GM18498 (cell line): ENCODE data around the gene CRYZ.
"Not testable (repeated sequence)": the region's sequence is repeated elsewhere in the genome, so short reads cannot be mapped to it uniquely, and the experiment has no call there.

ENCODE experiments used
- ATAC-seq: cut with Tn5 transposase; IDR thresholded peaks from one replicate; pipeline ENCODE4 v1.9.1; 2021; ENCODE audit warnings: mild to moderate bottlenecking, moderate library complexity; ENCODE audit not compliant: unreplicated experiment

The CRYZ gene

DNA sequence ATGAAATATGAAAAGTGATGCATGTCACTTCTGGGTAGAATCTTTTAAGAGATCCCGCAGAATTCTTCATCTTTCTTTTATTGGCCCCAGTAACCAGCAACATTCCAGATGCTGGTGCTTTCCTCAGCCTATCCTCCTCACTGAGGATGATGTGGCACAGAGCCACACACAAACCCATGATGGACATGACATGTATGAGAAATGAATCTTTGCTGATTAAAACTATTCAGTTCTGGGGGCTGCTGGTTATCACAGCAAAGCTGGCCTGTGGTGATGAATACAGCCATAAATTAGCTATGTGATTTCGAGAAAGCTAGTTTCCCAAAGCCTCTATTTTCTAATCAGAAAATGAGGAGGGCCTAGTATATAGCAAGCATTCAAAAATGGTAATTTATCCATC, 51.0 kb downstream of the CRYZ start:
- peak; percentile 18 for ATAC-seq

DNA sequence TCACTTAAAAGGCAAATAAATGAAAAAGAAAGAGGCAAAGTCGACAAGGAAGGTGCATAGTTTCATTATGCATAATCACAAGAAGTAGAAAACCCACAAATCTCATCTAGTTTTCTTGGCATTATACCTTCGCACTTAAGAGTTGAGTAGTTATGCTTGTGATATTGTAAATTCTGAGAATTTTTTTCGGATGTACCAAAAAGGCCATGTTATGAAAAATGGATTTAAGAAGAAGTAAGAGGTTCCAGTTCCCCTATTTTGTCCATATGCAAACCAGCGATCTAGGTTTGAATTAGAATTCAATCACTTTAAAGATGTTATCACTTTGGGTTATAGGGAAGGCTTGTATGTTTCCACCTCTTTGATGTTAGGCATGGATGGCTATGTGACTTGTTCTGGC, 51.4 kb downstream of the CRYZ start:
- peak; percentile 79 for ATAC-seq

DNA sequence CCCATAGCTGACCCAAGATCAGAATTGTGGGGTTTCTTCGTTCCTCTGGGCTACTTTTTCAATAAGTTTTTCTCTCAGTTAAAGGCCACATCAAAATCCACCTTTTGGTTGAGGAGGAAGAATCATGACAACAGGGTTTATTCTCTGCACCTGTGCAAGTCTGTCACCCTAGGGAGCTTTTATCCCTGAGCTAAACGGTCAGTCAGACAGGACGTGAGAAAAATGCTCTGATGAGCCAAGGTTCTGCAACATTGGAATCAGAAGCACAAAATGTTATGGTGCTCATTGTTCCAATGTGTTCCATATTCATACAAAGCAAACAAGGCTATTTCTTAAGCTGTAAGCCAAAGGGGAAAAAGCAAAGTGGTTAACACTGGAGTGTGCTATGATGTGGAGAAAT, 51.8 kb downstream of the CRYZ start:
- ATAC-seq, result peak; percentile 39

DNA sequence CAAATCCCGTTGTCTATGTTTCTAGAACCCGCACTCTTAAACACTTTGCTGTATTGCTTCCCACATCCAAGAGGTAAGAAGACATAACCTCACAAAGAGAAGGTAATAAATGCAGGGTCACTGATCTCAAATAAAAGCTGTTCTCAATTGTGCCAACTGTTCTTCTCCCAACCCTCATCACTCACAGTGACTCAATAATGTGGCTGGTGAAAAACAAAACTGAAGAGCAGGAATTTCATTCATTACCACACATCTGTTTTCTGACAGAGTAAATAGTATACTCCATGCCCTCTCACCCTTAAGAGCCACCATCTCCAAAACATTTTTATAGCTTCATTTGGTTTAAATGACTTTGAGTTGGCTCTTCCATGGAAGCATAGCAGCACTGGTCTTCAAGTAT, 53.0 kb downstream of the CRYZ start:
- ATAC-seq, result no peak

DNA sequence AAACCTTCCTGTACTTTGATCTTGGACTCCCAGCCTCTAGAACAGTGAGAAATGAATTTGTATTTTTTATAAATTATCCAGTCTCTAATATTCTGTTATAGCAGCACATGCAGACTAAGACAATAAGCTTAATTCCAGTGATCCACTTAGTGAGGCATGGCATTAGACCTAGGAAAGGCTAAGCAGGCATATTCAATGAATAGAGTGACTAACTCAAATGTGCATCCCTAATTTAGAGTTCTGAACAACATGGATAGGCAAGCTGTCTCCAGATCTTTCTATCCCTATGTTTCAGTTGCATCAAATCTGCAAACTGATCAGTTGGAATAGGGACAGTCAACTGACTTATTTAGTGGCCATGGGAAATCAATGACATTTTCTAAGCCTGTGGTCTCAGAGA, 54.9 kb downstream of the CRYZ start:
- ATAC-seq, result no peak

DNA sequence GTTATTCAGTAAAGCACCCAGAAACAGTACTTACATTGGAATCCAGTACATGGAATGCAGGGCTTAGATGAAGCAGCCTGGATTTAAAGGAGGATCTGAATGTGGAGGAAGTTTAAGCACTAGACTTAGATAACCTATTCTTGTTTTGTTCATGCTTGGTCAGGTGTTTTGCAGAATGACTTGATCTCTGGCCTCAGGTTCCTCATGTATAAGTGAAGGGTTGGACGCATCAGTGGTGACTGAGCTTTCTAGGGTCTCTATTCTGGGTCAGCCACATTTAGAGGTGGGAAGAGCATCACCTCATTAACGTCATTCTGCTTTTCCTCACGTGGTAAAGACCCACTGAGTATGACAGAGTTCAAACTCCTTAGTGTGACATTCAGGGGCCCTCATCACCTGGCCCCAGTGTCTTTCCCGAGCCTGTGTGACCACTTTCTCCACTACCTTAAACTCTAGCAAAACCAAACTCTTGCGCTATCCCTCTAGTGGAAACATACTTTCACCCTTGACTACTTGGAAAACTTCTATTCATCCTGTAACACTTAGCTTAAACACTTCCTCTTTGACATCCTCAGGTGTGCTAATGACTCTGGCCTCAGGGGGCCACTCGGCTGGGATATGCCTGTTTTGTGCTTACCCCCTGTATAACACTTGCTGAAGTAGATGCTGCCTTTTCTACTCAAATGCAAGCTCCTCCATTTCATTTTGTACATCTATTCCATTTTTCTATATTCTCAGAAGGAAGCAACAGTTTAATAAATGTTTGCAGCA, 58.4 kb downstream of the CRYZ start:
- peak; percentile 32 for ATAC-seq

DNA sequence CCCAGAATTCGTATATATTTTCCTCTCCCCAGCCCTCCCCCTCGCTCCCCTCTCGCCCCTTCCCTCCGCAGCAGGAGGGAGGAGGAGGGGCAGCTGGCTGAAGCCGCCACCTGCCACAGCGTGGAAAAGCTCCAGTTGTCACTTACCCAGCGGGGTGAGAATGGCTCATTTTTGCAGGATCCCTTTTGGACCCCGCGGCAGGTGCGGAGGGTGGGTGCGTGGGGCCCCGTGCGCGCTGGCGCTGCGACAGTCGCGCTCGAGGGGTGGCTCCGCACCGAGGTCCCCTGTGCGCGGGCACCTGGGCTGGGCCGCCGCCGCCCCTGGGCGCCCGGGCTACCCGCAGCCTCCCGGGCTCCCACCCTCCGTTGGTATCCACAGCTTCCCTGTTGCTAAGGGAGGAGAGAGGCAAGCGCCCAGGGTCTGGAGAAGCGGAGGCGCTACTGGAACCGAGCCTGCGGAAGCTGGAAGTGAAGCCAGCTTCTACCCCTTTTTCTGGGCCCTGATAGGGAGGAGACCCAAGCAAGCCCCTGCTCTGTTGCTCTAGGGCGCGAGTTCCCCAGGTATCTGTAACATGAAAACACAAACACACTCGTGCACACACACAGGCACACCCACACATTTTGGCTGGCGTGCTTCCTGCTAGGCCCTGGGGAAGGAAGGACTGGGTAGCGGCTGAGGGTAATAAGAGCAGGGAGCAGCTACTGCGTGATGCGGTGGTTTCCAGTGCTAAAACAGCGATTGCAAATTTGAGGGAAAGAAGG, 59.3 kb downstream of the CRYZ start, which contains the start of gene ERICH3:
Gene ERICH3, minus strand, starts transcription at position 442 of the 761 bp plus-strand sequence. Its CDS starts 273 bp downstream, at position 169.
- peak; percentile 65 for ATAC-seq

DNA sequence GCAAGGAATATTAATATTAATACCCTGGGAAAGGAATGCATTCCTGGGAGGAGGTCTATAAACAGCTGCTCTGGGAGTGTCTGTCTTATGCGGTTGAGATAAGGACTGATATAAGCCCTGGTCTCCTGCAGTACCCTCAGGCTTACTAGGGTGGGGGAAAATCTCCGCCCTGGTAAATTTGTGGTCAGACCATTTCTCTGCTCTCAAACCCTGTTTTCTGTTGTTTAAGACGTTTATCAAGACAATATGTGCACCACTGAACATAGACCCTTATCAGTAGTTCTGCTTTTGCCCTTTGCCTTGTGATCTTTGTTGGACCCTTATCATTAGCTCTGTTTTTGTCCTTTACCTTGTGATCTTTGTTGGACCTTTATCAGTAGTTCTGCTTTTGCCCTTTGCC, 62.0 kb downstream of the CRYZ start:
- ATAC-seq, result not testable (repeated sequence)
